ENCODE results near the gene PPME1. TPM values are rescaled to one million over a fixed set of nuclear protein-coding genes. Genes with fewer than 3 reads are reported as not detected.

PPME1 gene
- total and polyA plus RNA-seq, 2 of the 4 experiments (the other 2 are of a cell fraction): 42.3 to 89.5 TPM

GRCh38 chr11:74283580-74284180, 112.6 kb downstream of the PPME1 start:
- no peak overlapping the region for H3K4me2 ChIP-seq (ENCODE audit: low read depth, low read length)
- H3K27ac ChIP-seq (ENCODE audit: insufficient read depth, low read length): no peak overlapping the region
- H3K9me1 ChIP-seq (ENCODE audit: insufficient read depth, low read length): peaks cover 28% of the 10 kb centered on the region
- DNase-seq (no peak), ATAC-seq (ENCODE audit: low read depth) (no peak)
- H3K18ac ChIP-seq (ENCODE audit: low read depth, low read length): peak overlapping the region; percentile 97
- peak overlapping the region in 1 of 2 experiments; percentile 33; a peak in 2 of 4 replicates for H4K8ac ChIP-seq (ENCODE audit: low read depth in 2 of 2, low read length in 2 of 2)
- dilution Hi-C loops (cut with HindIII; ENCODE audit: low sequenced_read_pairs, unreplicated experiment) (no loop called here), in situ Hi-C loops (cut with MboI; ENCODE audit: low sequenced_read_pairs) (no loop called here), intact Hi-C loops (cut with micrococcal nuclease) (no loop called here)
- H3K56ac ChIP-seq (ENCODE audit: extremely low read depth, insufficient read depth, low read length): no peak overlapping the region
- peak overlapping the region; percentile 58; the same call in 1 of the 2 replicates for H2BK20ac ChIP-seq (ENCODE audit: low read depth, low read length)
- H2BK15ac ChIP-seq (ENCODE audit: low read depth, low read length): peak overlapping the region; percentile 94; the same call in 2 of the 3 replicates
- peak overlapping the region; percentile 73; the same call in 1 of the 2 replicates for H2BK120ac ChIP-seq (ENCODE audit: low read depth, low read length)
- H4K20me1 ChIP-seq (ENCODE audit: insufficient read depth, low read length): no peaks in the 10 kb centered on the region
- peak overlapping the region; percentile 53 for H2BK5ac ChIP-seq (ENCODE audit: low read depth, low read length, poor library complexity, severe bottlenecking)
- no TSS peak for BruUV-seq (replicated peaks)
- peak overlapping the region; percentile 61 for H3K23ac ChIP-seq (ENCODE audit: low read depth, low read length)
- H3K9me3 ChIP-seq (ENCODE audit: control insufficient read depth, insufficient read depth, low read length): no peaks in the 10 kb centered on the region
- H3K4me1 ChIP-seq (ENCODE audit: control insufficient read depth, insufficient read depth, low read length): peaks cover 31% of the 10 kb centered on the region
- H4K91ac ChIP-seq (ENCODE audit: insufficient read depth, low read depth, low read length): peak overlapping the region; percentile 18; the same call in 1 of the 2 replicates
- peaks cover 4% of the 10 kb centered on the region for H3K36me3 ChIP-seq (ENCODE audit: control insufficient read depth, insufficient read depth, low read length)
- no peak overlapping the region for H2AK9ac ChIP-seq (replicated peaks; ENCODE audit: low read depth, low read length, poor library complexity)
- no peak overlapping the region for H3K9ac ChIP-seq (ENCODE audit: low read depth, low read length)
- H3K27me3 ChIP-seq (ENCODE audit: control insufficient read depth, insufficient read depth, low read length): no peaks in the 10 kb centered on the region
- ChIA-PET CTCF (no interaction called here), POLR2A (ENCODE audit: unreplicated experiment) (no interaction called here)
- H3K4ac ChIP-seq (ENCODE audit: low read depth, low read length): peak overlapping the region; percentile 78; the same call in 1 of the 2 replicates
- H2AFZ ChIP-seq (replicated peaks; ENCODE audit: low read length, poor library complexity): no peak overlapping the region
- 100% methylated on average over 2 of the region's 3 CpGs; no CpG with 5 or more reads in 1 of the 2 experiments for WGBS, 2 experiments (ENCODE audit: extremely low coverage in 2 of 2, insufficient read length in 1 of 2)
- H2AK5ac ChIP-seq (ENCODE audit: low read depth, low read length): peak overlapping the region; percentile 7
- H3K4me3 ChIP-seq (ENCODE audit: insufficient read depth, low read depth, low read length): no peak overlapping the region
- TF ChIP-seq RCOR1 (IDR thresholded peaks at IDR 0.05; ENCODE audit: insufficient replicate concordance, low read length) (no peak), BHLHE40 (IDR thresholded peaks at IDR 0.05; ENCODE audit: low read depth, low read length) (no peak), SMC3 (IDR thresholded peaks at IDR 0.05; ENCODE audit: low read depth, low read length) (no peak), USF2 (IDR thresholded peaks at IDR 0.05; ENCODE audit: low read depth, low read length) (no peak), NFE2L2 (IDR thresholded peaks at IDR 0.05; ENCODE audit: low read depth, low read length) (no peak), CTCF (conservative IDR thresholded peaks at IDR 0.05; ENCODE audit: low read depth, low read length) (no peak), RFX5 (IDR thresholded peaks at IDR 0.05; ENCODE audit: low read depth, low read length) (no peak), MAZ (IDR thresholded peaks at IDR 0.05; ENCODE audit: borderline replicate concordance, low read depth, low read length) (no peak), MAFK (IDR thresholded peaks at IDR 0.05; ENCODE audit: low read depth, low read length) (no peak), FOS (IDR thresholded peaks at IDR 0.05; ENCODE audit: low read depth, low read length) (no peak), CEBPB (IDR thresholded peaks at IDR 0.05; ENCODE audit: low read depth, low read length) (no peak), CHD1 (IDR thresholded peaks at IDR 0.05; ENCODE audit: low read depth, low read length) (no peak), MXI1 (IDR thresholded peaks at IDR 0.05; ENCODE audit: borderline replicate concordance, low read depth, low read length) (no peak), POLR2A (IDR thresholded peaks at IDR 0.05; ENCODE audit: low read depth, low read length) (no peak), RAD21 (IDR thresholded peaks at IDR 0.05; ENCODE audit: low read length) (no peak), ELK1 (IDR thresholded peaks at IDR 0.05; ENCODE audit: borderline replicate concordance, low read depth, low read length) (no peak)
- peak overlapping the region; percentile 75; the same call in 1 of the 2 replicates for H3K14ac ChIP-seq (replicated peaks; ENCODE audit: low read depth, low read length)
- H3K79me1 ChIP-seq (ENCODE audit: low read depth in 1 of 2, low read length in 2 of 2): no peaks in the 10 kb centered on the region
- peak overlapping the region; percentile 69; the same call in 1 of the 2 replicates for H4K5ac ChIP-seq (ENCODE audit: low read depth, low read length)
